Measurements from ENCODE around the gene SLC30A7. TPM values are rescaled to one million over a fixed set of nuclear protein-coding genes. Genes with fewer than 3 reads are reported as not detected.
A peak's percentile ranks its signal among the peaks of the same experiment; 100 is the strongest.
"Not testable (repeated sequence)": the region's sequence is repeated elsewhere in the genome, so short reads cannot be mapped to it uniquely, and the experiment has no call there.

SLC30A7 gene
- total RNA-seq, 1 donor from 2014 or later = 43.7 TPM

GRCh38 chr1:100941580-100942216 lies 45.8 kb downstream of the SLC30A7 start:
- no peak for DNase-seq

GRCh38 chr1:100942304-100943046 lies 46.6 kb downstream of the SLC30A7 start:
- DNase-seq = no peak

- DNase-seq = no peak
Observed at GRCh38 chr1:100943533-100943932, 47.6 kb downstream of the SLC30A7 start.

GRCh38 chr1:100946064-100946463 lies 50.2 kb downstream of the SLC30A7 start:
- DNase-seq = not testable (repeated sequence)

- not testable (repeated sequence) for DNase-seq
Observed at GRCh38 chr1:100947816-100948215, 51.9 kb downstream of the SLC30A7 start.

GRCh38 chr1:100948721-100949405 lies 53.0 kb downstream of the SLC30A7 start:
- DNase-seq = not testable (repeated sequence)

- DNase-seq = not testable (repeated sequence)
Observed at GRCh38 chr1:100949515-100950158, 53.7 kb downstream of the SLC30A7 start.

- DNase-seq = no peak
Observed at GRCh38 chr1:100950337-100950736, 54.4 kb downstream of the SLC30A7 start.

- no peak for DNase-seq
Observed at GRCh38 chr1:100950781-100951180, 54.9 kb downstream of the SLC30A7 start.

GRCh38 chr1:100952104-100952745 lies 56.3 kb downstream of the SLC30A7 start:
- no peak for DNase-seq

- DNase-seq = peak; percentile 38
Observed at GRCh38 chr1:100952970-100953369, 57.1 kb downstream of the SLC30A7 start.

- no peak for DNase-seq
Observed at GRCh38 chr1:100953960-100954730, 58.3 kb downstream of the SLC30A7 start.

GRCh38 chr1:100955322-100955721 lies 59.4 kb downstream of the SLC30A7 start:
- DNase-seq = peak; percentile 77

- peak; percentile 62 for DNase-seq
Observed at GRCh38 chr1:100959502-100960060, 63.7 kb downstream of the SLC30A7 start.

- peak; percentile 28 for DNase-seq
Observed at GRCh38 chr1:100960098-100960497, 64.2 kb downstream of the SLC30A7 start.

GRCh38 chr1:100968621-100969020 lies 72.7 kb downstream of the SLC30A7 start:
- no peak for DNase-seq

GRCh38 chr1:100969327-100969726 lies 73.4 kb downstream of the SLC30A7 start:
- DNase-seq = no peak

GRCh38 chr1:100971021-100971420 lies 75.1 kb downstream of the SLC30A7 start:
- DNase-seq = no peak

GRCh38 chr1:100972185-100972584 lies 76.3 kb downstream of the SLC30A7 start:
- DNase-seq = no peak

- DNase-seq = no peak
Observed at GRCh38 chr1:100976936-100977335, 81.0 kb downstream of the SLC30A7 start.

GRCh38 chr1:100979631-100980030 lies 83.7 kb downstream of the SLC30A7 start:
- DNase-seq = no peak

Data from dermis blood vessel endothelial cell (primary cell).